SK-N-SH treated with all-trans-retinoic acid at 6 μM for 48 hours (cell line): Measurements from ENCODE around the gene HIGD2A.

Experiments used
- ARNTL ChIP-seq: fragments of 450-650 bp; formaldehyde crosslinking; IDR thresholded peaks from 2 replicates; pipeline ENCODE4 v1.5.0; 2020; ENCODE audit warnings: low read depth, mild to moderate bottlenecking, moderate library complexity, borderline replicate concordance
- GLIS3 ChIP-seq: fragments of 250-450 bp; sonication (Bioruptor Pico); IDR thresholded peaks from 2 replicates; pipeline ENCODE4 v1.5.0; 2020; ENCODE audit warnings: mild to moderate bottlenecking, moderate library complexity
- ZFP3 ChIP-seq: fragments of 250-450 bp; sonication (Bioruptor Pico); IDR thresholded peaks from 2 replicates; pipeline ENCODE4 v1.5.0; 2020; ENCODE audit warnings: mild to moderate bottlenecking, moderate library complexity
- ZFP30 ChIP-seq: fragments of 450-650 bp; formaldehyde crosslinking; IDR thresholded peaks from 2 replicates; pipeline ENCODE4 v1.5.0; 2022; ENCODE audit warnings: mild to moderate bottlenecking, moderate library complexity
- ZNF8 ChIP-seq: fragments of 450-650 bp; formaldehyde crosslinking; IDR thresholded peaks from 2 replicates; pipeline ENCODE4 v1.5.0; 2020; ENCODE audit warnings: mild to moderate bottlenecking, moderate library complexity
- TF ChIP-seq, protein P1 (sequence below): fragments of 250-450 bp; sonication (Bioruptor Pico); IDR thresholded peaks from 2 replicates; pipeline ENCODE4 v1.8.0; 2021; ENCODE audit warnings: low read depth, mild to moderate bottlenecking, moderate library complexity, borderline replicate concordance
- TF ChIP-seq, protein P2 (sequence below): fragments of 250-450 bp; sonication (Bioruptor Pico); IDR thresholded peaks from 2 replicates; pipeline ENCODE4 v1.5.1; 2020; ENCODE audit warnings: low read depth, mild to moderate bottlenecking, moderate library complexity
- TF ChIP-seq, protein P3 (sequence below): fragments of 250-450 bp; sonication (Bioruptor Pico); IDR thresholded peaks from 2 replicates; pipeline ENCODE4 v1.8.0; 2020; ENCODE audit warnings: mild to moderate bottlenecking, moderate library complexity, borderline replicate concordance
- TF ChIP-seq, protein P4 (sequence below): fragments of 250-450 bp; sonication (Bioruptor Pico); IDR thresholded peaks from 2 replicates; pipeline ENCODE4 v1.5.0; 2020; ENCODE audit warnings: mild to moderate bottlenecking, moderate library complexity

DNA sequence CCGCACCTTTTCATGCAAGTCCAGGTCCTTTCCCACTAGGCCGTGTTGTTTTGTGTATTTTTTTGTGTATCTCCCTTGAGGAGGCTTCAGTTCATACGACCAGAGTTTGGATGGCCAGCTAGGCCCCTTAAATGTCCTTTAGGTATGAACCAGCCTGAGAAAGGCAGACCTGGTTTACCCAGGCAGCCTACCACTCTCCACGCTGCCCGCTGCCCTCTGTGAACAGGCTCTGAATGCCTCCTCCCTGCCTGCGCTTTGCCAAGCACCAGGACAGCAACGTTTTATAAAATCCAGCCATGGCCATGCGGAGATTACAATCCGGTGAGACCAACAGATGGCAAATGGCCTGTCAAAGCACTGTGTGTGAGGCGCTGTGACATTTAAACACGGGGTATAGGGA is 28.4 kb downstream of the HIGD2A start:
- TF ChIP-seq ARNTL (CRISPR knock-in tag) (no peak), ZFP3 (CRISPR knock-in tag) (no peak), ZNF8 (CRISPR knock-in tag) (no peak), GLIS3 (CRISPR knock-in tag) (no peak), ZFP30 (CRISPR knock-in tag) (no peak)
- TF ChIP-seq, protein P1, sequence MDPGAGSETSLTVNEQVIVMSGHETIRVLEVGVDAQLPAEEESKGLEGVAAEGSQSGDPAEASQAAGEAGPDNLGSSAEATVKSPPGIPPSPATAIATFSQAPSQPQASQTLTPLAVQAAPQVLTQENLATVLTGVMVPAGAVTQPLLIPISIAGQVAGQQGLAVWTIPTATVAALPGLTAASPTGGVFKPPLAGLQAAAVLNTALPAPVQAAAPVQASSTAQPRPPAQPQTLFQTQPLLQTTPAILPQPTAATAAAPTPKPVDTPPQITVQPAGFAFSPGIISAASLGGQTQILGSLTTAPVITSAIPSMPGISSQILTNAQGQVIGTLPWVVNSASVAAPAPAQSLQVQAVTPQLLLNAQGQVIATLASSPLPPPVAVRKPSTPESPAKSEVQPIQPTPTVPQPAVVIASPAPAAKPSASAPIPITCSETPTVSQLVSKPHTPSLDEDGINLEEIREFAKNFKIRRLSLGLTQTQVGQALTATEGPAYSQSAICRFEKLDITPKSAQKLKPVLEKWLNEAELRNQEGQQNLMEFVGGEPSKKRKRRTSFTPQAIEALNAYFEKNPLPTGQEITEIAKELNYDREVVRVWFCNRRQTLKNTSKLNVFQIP (CRISPR knock-in tag): no peak
- TF ChIP-seq, protein P2, sequence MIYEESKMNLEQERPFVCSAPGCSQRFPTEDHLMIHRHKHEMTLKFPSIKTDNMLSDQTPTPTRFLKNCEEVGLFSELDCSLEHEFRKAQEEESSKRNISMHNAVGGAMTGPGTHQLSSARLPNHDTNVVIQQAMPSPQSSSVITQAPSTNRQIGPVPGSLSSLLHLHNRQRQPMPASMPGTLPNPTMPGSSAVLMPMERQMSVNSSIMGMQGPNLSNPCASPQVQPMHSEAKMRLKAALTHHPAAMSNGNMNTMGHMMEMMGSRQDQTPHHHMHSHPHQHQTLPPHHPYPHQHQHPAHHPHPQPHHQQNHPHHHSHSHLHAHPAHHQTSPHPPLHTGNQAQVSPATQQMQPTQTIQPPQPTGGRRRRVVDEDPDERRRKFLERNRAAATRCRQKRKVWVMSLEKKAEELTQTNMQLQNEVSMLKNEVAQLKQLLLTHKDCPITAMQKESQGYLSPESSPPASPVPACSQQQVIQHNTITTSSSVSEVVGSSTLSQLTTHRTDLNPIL (CRISPR knock-in tag): no peak
- TF ChIP-seq, protein P3, sequence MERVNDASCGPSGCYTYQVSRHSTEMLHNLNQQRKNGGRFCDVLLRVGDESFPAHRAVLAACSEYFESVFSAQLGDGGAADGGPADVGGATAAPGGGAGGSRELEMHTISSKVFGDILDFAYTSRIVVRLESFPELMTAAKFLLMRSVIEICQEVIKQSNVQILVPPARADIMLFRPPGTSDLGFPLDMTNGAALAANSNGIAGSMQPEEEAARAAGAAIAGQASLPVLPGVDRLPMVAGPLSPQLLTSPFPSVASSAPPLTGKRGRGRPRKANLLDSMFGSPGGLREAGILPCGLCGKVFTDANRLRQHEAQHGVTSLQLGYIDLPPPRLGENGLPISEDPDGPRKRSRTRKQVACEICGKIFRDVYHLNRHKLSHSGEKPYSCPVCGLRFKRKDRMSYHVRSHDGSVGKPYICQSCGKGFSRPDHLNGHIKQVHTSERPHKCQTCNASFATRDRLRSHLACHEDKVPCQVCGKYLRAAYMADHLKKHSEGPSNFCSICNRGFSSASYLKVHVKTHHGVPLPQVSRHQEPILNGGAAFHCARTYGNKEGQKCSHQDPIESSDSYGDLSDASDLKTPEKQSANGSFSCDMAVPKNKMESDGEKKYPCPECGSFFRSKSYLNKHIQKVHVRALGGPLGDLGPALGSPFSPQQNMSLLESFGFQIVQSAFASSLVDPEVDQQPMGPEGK (CRISPR knock-in tag): no peak
- TF ChIP-seq, protein P4, sequence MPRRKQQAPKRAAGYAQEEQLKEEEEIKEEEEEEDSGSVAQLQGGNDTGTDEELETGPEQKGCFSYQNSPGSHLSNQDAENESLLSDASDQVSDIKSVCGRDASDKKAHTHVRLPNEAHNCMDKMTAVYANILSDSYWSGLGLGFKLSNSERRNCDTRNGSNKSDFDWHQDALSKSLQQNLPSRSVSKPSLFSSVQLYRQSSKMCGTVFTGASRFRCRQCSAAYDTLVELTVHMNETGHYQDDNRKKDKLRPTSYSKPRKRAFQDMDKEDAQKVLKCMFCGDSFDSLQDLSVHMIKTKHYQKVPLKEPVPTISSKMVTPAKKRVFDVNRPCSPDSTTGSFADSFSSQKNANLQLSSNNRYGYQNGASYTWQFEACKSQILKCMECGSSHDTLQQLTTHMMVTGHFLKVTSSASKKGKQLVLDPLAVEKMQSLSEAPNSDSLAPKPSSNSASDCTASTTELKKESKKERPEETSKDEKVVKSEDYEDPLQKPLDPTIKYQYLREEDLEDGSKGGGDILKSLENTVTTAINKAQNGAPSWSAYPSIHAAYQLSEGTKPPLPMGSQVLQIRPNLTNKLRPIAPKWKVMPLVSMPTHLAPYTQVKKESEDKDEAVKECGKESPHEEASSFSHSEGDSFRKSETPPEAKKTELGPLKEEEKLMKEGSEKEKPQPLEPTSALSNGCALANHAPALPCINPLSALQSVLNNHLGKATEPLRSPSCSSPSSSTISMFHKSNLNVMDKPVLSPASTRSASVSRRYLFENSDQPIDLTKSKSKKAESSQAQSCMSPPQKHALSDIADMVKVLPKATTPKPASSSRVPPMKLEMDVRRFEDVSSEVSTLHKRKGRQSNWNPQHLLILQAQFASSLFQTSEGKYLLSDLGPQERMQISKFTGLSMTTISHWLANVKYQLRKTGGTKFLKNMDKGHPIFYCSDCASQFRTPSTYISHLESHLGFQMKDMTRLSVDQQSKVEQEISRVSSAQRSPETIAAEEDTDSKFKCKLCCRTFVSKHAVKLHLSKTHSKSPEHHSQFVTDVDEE (CRISPR knock-in tag): no peak
